GM19043 (cell line): Measurements from ENCODE around the gene ADCYAP1R1.

Source experiments
- ATAC-seq: cut with Tn5 transposase; IDR thresholded peaks from one replicate; pipeline ENCODE4 v1.9.1; 2021; ENCODE audit warnings: low read depth; ENCODE audit not compliant: unreplicated experiment

The ADCYAP1R1 gene

DNA sequence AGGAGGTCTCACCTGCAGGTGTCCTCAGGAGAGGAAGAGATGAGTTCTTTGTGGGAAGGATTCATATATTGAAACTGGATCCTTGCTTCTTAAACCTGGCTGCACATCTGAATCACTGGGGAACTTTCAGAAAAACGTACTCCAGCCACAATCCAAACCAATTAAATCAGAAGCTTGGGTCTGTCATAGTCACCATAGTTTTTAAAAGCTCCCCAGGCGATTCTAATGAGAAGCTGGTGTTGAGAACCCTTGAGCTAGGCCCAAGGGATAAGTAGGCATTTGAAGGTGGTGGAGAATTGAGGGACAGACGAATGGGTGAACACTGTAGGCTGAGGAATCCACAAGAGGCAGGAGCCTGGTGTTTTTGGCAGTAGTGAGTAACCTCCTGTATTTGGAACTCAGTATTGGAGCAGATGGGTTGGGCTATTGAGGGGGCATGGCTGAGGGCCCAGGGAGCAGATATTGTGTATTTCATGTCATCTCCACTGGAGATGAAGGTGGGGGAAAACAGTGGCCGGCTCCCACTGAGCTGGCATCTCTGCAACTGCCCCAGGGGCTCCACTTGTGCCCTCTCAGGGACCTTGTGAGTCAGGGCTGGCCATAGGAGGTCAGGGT lies 14.5 kb downstream of the ADCYAP1R1 start:
- ATAC-seq = no peak

- ATAC-seq = no peak
Measured at GRCh38 chr7:31067491-31067890, 15.4 kb downstream of the ADCYAP1R1 start.

DNA sequence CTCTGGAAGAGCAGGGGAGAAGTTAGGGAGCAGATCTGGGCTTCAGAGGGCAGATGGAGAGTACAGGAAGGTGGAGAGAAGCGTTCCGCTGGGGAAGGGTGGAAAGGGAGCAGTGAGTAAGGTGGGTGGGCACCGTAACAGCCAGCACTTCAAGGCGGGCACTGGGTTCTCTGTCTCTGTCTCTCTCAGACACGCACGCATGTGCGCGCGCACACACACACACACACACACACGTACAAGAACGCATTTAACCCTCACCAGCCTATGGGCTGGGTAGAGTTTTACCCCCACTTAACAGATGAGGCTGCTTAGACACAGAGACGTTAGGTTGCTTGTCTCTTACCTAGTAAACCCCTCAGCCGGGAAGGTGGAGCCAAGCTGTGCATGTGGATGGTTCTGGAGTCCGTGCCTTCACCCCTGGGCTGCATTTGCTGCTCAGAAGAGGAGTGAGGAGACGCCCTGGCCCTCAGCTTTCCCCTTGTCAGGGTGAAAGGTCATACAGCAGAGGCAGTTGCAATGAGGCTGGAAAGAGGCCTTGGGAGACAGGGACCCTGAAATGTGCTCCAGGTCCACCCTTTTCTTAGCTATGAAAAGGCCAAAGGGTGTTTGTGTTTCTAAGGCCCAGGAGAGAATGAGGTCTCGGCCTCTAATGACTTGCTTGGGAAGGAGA lies 16.0 kb downstream of the ADCYAP1R1 start:
- ATAC-seq = no peak

DNA sequence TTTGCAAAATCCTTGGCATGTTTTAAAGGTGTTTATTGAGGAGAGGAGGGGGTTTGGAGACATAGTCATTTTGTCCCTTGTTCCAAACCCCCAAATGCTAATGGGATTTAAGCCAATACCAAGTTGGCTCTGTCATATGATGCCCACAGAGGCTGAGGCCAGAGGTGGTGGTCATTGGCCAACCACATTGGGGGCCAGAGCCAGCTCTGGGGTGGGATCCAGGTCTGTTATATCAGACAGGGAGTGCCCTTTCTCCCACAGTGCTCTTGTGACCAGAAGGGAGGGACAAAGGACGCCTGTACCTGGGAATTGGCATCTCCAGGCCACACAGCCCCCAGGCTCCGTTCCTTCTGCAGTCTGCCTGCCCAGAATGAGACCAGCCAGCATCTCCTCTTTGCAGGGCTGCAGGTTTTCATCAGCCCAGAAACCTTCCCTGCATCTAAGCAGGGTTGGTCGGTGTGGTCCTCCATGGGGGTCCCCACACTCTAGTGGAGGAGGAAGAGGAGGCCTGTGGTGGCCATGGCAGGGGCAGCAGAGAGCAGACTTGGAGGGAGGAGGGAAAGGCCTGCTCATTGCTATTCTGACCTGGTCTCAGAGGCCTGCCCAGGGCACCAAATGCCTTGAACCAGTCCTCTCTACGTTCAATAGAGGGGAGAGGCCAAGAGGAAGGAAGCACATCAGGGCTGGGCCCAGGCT lies 17.9 kb downstream of the ADCYAP1R1 start:
- ATAC-seq = no peak

DNA sequence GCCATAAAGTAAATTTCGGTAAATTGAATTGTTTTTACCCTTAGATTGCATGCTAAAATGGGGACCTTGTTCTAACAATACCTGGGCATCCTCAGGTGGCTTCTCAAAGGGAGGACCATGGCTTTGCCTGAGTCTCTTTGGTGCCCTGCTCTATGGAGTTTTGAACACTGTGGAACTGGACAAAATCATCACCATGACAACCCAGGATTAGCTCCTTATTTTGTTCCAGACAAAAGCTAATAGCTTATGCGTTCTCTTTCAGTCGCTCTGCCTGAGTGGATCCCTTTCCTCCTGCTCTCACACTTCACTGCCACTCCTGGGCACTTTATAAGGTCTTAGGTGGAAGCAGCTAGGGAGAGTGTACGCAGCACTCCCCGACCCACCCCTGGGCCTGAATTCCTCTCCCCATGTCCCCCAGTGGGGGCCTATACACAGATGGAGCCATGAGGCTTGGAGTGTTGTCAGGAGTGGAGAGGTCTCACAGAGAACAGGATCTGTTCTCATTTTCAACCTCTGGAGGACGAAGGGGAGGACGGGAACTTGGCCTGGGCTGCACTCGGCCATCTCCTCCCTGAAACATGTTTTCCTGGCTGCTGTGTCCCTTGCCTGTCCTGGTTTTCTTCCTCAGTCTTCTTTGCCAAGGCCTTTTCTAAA lies 19.0 kb downstream of the ADCYAP1R1 start:
- no peak for ATAC-seq

- no peak for ATAC-seq
Measured at GRCh38 chr7:31071645-31072029, 19.5 kb downstream of the ADCYAP1R1 start.

DNA sequence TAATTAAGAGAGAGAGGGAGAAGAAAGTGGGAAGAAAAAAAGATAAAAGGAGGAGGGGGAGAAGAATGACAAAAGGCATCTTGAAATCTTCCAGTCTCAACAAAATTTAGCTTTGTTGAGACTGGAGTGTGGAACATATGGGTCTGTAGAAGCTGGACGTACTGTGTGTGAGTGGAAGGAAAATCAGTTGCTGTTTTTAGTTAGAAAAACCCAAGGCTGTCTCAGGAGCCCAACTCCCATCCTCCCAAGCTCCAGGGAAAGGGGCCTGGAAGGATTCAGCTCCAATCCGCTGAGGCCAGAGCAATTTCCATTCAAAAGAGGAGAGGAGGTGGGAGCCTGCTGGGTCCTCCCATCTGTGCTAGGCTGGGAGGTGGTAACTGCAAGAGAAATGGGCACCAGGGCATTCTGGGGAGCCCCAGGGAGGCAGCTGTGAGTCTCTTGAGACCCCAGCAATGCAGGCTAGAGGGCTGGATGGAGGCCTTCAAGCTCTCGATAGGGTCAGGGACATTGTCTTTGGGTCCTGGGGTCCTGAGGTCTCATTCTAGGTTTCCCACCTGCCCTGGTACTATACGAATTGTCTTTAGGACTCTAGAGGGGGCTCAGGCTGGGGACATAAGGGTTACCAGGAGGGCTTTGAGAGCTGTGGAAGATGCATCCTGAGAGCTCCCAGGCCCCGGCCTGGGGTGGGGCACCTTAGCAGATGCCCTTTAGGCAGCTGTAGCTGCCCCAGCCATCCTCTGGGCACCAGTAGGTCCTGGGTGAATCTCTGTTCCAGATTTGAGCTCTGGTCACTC lies 21.4 kb downstream of the ADCYAP1R1 start:
- no peak for ATAC-seq

DNA sequence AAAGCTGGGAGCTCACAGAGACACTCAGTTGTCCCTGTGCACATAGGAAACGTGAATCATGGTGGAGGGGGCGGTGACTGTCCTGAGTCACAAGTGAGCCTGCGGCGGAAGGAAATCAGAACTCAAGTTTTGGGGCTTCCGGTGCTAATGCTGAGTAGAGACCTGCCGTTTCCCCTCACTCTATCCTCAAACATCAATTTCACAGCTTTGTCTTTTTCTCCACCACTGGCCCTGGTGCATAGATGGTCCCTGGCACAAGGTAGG lies 21.9 kb downstream of the ADCYAP1R1 start:
- ATAC-seq = no peak

GRCh38 chr7:31074403-31075085 lies 22.4 kb downstream of the ADCYAP1R1 start:
- no peak for ATAC-seq

DNA sequence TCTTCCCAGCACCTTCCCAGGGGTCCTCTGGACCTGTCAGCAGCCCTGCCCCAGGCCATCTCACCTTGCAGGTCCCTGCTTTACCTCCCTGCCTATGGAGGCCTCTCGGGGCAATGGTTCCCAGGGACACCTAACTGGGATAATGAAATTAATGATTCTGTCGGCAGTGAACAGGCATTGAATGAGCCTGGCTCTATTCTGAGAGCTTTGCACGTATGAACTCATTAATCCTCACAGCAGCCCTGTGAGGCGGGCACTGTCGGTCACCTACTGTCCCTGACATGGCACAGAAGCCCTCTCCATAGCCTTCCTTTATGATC lies 22.9 kb downstream of the ADCYAP1R1 start:
- no peak for ATAC-seq

DNA sequence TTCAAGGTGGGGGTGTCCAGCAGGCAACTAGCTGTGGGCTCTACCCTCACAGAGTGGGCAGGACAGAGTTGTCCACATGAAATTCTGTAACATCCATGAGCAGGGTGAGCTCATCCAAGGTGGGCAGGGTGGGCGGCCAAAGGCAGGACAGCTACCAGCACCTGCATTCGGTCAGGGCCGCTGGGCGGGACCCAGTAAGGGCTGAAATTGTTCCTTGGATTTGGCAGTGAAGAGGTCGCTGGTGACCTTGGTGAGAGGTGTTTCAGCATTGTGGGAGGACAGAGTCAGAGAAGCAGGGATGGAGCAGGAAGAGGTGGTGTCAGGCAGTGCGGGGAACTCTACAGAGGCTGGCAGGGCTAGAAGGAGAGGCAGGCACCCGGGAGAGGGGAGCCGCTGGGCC lies 23.9 kb downstream of the ADCYAP1R1 start:
- ATAC-seq = no peak

DNA sequence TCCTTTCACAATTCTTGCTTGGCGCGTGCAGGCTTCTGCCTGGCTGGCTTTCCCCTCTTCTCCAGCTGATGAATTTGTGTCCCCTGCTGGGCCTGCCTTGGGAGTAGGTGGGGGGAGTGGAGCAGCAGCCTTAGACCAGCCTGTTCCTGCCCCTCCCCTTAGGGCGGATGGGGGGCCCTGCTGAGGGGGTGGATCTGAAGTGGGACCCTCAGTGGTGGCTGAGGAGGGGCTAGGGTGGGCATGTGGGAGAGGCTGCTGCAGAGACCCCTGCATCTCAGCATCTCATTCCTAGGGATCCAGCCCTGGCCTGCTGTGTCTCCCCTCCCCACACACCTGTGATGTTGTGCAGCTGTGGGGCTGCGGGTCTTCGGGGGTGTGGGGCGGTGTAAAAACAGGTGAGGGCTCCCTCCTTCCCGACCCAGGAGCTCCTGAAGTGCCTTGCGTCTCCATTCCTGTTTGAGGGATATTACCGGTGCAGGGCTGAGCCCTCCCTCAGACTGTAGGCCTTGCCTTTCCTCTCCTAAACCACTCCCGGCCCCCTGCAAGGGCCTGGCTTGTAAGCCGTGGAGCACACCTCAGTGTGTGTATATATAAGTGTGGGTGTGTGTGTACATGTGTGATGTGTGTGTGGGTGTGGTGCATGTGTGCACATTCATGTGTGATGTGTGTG lies 24.7 kb downstream of the ADCYAP1R1 start:
- no peak for ATAC-seq

GRCh38 chr7:31077484-31078362 lies 25.6 kb downstream of the ADCYAP1R1 start:
- ATAC-seq = no peak

DNA sequence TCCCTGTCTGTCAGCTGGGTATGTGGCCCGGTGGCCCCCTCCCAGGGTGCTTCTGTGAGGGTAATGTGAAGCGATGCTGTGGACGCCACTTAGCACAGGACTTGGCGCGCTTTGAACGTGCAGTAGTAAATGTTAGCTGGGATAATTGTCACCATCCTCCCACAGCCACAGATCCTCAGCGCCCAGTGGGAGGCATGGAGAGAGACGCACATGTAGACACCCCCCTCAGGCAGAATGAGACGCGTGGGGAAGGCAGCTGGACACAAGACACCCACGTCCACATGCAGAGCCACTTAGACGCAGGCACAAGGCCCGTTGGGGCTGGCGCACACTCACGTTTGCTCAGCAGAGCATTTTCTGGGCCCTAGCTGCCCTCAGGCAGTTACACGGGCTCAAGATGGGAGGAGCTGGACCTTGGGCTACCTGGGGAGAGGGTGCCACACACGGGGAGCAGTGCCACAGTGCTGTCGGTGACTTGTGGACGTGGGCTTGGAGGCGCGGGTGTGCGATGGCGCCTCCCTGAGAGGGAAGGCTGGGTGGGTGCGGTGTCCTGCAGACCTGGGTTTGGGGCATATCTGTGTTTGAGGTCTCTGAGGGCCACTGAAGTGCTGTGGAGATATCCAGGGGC lies 26.4 kb downstream of the ADCYAP1R1 start:
- no peak for ATAC-seq

GRCh38 chr7:31079126-31079823 lies 27.2 kb downstream of the ADCYAP1R1 start:
- ATAC-seq = no peak

- no peak for ATAC-seq
Measured at GRCh38 chr7:31079824-31080511, 27.9 kb downstream of the ADCYAP1R1 start.

- ATAC-seq = no peak
Measured at GRCh38 chr7:31080763-31081162, 28.7 kb downstream of the ADCYAP1R1 start.
